HEK293 (cell line): ENCODE data around the gene EIF3B.

Source experiments
- CTCF ChIP-seq: fragments of 450-650 bp; formaldehyde crosslinking; IDR thresholded peaks from 2 replicates; pipeline ENCODE4 v1.5.1; 2016; ENCODE audit warnings: missing biosample characterization, missing genetic modification characterization
- HOXA7 ChIP-seq: sonication (generic); formaldehyde crosslinking; IDR thresholded peaks from 2 replicates; pipeline ENCODE4 v1.8.1; 2022; ENCODE audit warnings: missing genetic modification reagents, borderline replicate concordance
- KLF9 ChIP-seq: fragments of 450-650 bp; formaldehyde crosslinking; IDR thresholded peaks from 2 replicates; pipeline ENCODE4 v1.5.1; 2016; ENCODE audit warnings: missing biosample characterization, missing genetic modification characterization, low read depth
- PBX3 ChIP-seq: sonication (generic); formaldehyde crosslinking; IDR thresholded peaks from 2 replicates; pipeline ENCODE4 v1.8.1; 2022; ENCODE audit warnings: mild to moderate bottlenecking, moderate library complexity, missing genetic modification reagents
- PRDM4 ChIP-seq: fragments of 450-650 bp; formaldehyde crosslinking; IDR thresholded peaks from 2 replicates; pipeline ENCODE4 v1.5.1; 2017; ENCODE audit warnings: missing biosample characterization, missing genetic modification characterization
- REST ChIP-seq: fragments of 450-650 bp; formaldehyde crosslinking; IDR thresholded peaks from 2 replicates; pipeline ENCODE4 v1.5.1; 2016; ENCODE audit warnings: missing biosample characterization, missing genetic modification characterization
- ZBTB26 ChIP-seq: fragments of 450-650 bp; formaldehyde crosslinking; optimal IDR thresholded peaks from 2 replicates; pipeline ENCODE3; 2016; ENCODE audit warnings: missing biosample characterization, mild to moderate bottlenecking, missing genetic modification characterization
- ZBTB49 ChIP-seq: fragments of 450-650 bp; formaldehyde crosslinking; IDR thresholded peaks from 2 replicates; pipeline ENCODE4 v1.5.1; 2016; ENCODE audit warnings: missing biosample characterization, missing genetic modification characterization, low read depth
- ZNF114 ChIP-seq: fragments of 450-650 bp; formaldehyde crosslinking; IDR thresholded peaks from 2 replicates; pipeline ENCODE4 v1.5.0; 2017; ENCODE audit warnings: missing biosample characterization, missing genetic modification characterization
- ZNF121 ChIP-seq: fragments of 450-650 bp; formaldehyde crosslinking; IDR thresholded peaks from 2 replicates; pipeline ENCODE4 v1.5.1; 2016; ENCODE audit warnings: missing biosample characterization, missing genetic modification characterization
- ZNF148 ChIP-seq: fragments of 450-650 bp; formaldehyde crosslinking; IDR thresholded peaks from 2 replicates; pipeline ENCODE4 v1.5.0; 2017; ENCODE audit warnings: missing biosample characterization, missing genetic modification characterization, borderline replicate concordance
- ZNF488 ChIP-seq: fragments of 450-650 bp; formaldehyde crosslinking; IDR thresholded peaks from 2 replicates; pipeline ENCODE4 v1.5.1; 2016; ENCODE audit warnings: missing biosample characterization, missing genetic modification characterization
- ZNF660 ChIP-seq: fragments of 450-650 bp; IDR thresholded peaks from 2 replicates; pipeline ENCODE4 v1.5.1; 2018; ENCODE audit warnings: missing biosample characterization, mild to moderate bottlenecking, missing genetic modification characterization
- ZNF777 ChIP-seq: fragments of 450-650 bp; formaldehyde crosslinking; IDR thresholded peaks from 2 replicates; pipeline ENCODE4 v1.5.1; 2017; ENCODE audit warnings: missing biosample characterization, missing genetic modification characterization, borderline replicate concordance

GRCh38 chr7:2376351-2377154 lies 21.9 kb downstream of the EIF3B start:
- TF ChIP-seq CTCF (tag by site-specific recombination) (no peak), KLF9 (tag by site-specific recombination) (no peak), ZNF114 (tag by site-specific recombination) (no peak), HOXA7 (CRISPR knock-in tag) (no peak), ZNF488 (tag by site-specific recombination) (no peak), ZNF777 (tag by site-specific recombination) (no peak), ZBTB26 (tag by site-specific recombination) (no peak), ZNF121 (tag by site-specific recombination) (no peak), ZNF660 (tag by site-specific recombination) (no peak), PBX3 (no peak), ZNF148 (tag by site-specific recombination) (no peak), ZBTB49 (tag by site-specific recombination) (no peak), REST (tag by site-specific recombination) (no peak), PRDM4 (tag by site-specific recombination) (no peak)
